H1 (cell line): ENCODE results near the gene DISC1.
"Not testable (repeated sequence)": the region's sequence is repeated elsewhere in the genome, so short reads cannot be mapped to it uniquely, and the experiment has no call there.

ENCODE experiments used
- CEBPB ChIP-seq: IDR thresholded peaks from 2 replicates; pipeline ENCODE4 v1.6.1; 2012; ENCODE audit warnings: low read depth, low read length
- EP300 ChIP-seq, 2 experiments: IDR thresholded peaks; 1 replicate in 1 of 2; 2 replicates in 1 of 2; pipeline ENCODE4 v1.6.1; 2011 to 2012; ENCODE audit warnings: low read depth in 2 of 2, low read length in 2 of 2, mild to moderate bottlenecking in 2 of 2, borderline replicate concordance in 1 of 2, inconsistent platforms in 1 of 2, moderate library complexity in 1 of 2
- NRF1 ChIP-seq: IDR thresholded peaks from 2 replicates; pipeline ENCODE4 v1.6.1; 2011; ENCODE audit warnings: mild to moderate bottlenecking, low read depth, low read length, improper control_type of control experiment
- POLR2A ChIP-seq, 2 experiments: IDR thresholded peaks; 1 replicate in 1 of 2; 2 replicates in 1 of 2; pipeline ENCODE4 v1.6.1; 2011; ENCODE audit warnings: low read depth in 2 of 2, low read length in 2 of 2, mild to moderate bottlenecking in 2 of 2; ENCODE audit errors: control extremely low read depth in 1 of 2
- SIN3A ChIP-seq, 2 experiments: IDR thresholded peaks in 1 of 2; conservative IDR thresholded peaks in 1 of 2; 2 replicates each; pipeline ENCODE4 v1.6.1; 2011 to 2012; ENCODE audit warnings: low read length in 2 of 2, improper control_type of control experiment in 1 of 2, low read depth in 1 of 2, mild to moderate bottlenecking in 1 of 2
- YY1 ChIP-seq: IDR thresholded peaks from 2 replicates; pipeline ENCODE4 v1.6.1; 2011; ENCODE audit warnings: low read depth, mild to moderate bottlenecking, low read length
- TF ChIP-seq, protein P1 (sequence below), 3 experiments: IDR thresholded peaks; 1 replicate in 2 of 3; 2 replicates in 1 of 3; pipeline versions ENCODE4 v1.5.1 to v1.6.1; 2011; ENCODE audit warnings: low read length in 3 of 3, mild to moderate bottlenecking in 3 of 3, inconsistent platforms in 2 of 3, low read depth in 1 of 3, moderate library complexity in 1 of 3; ENCODE audit not compliant: insufficient read depth in 1 of 3; ENCODE audit errors: control extremely low read depth in 1 of 3
- TF ChIP-seq, protein P2 (sequence below): IDR thresholded peaks from 2 replicates; pipeline ENCODE4 v1.6.1; 2011; ENCODE audit warnings: low read length, improper control_type of control experiment

DNA sequence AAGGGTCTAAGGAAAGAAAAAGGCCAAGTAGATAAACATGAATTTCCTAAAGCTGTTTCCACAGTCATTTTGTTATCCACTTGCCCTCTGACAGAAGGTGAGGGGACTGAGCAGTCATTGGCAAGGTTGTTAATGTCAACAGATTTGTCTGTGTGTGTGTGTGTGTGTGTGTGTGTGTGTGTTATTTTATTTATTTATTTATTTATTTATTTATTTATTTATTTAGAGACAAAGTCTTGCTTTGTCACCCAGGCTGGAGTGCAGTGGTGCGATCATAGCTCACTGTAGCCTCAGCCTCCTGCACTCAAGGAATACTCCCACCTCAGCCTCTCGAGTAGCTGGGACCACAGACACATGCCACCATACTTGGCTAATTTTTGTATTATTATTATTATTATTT lies 158.5 kb downstream of the DISC1 start:
- TF ChIP-seq, protein P1, sequence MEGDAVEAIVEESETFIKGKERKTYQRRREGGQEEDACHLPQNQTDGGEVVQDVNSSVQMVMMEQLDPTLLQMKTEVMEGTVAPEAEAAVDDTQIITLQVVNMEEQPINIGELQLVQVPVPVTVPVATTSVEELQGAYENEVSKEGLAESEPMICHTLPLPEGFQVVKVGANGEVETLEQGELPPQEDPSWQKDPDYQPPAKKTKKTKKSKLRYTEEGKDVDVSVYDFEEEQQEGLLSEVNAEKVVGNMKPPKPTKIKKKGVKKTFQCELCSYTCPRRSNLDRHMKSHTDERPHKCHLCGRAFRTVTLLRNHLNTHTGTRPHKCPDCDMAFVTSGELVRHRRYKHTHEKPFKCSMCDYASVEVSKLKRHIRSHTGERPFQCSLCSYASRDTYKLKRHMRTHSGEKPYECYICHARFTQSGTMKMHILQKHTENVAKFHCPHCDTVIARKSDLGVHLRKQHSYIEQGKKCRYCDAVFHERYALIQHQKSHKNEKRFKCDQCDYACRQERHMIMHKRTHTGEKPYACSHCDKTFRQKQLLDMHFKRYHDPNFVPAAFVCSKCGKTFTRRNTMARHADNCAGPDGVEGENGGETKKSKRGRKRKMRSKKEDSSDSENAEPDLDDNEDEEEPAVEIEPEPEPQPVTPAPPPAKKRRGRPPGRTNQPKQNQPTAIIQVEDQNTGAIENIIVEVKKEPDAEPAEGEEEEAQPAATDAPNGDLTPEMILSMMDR (IDR thresholded peaks at IDR 0.05; ENCODE audit: control extremely low read depth in 1 of 3, insufficient read depth in 1 of 3, low read depth in 1 of 3, low read length in 3 of 3) = not testable (repeated sequence)
- not testable (repeated sequence) for TF ChIP-seq POLR2A (IDR thresholded peaks at IDR 0.05; ENCODE audit: control extremely low read depth in 1 of 2, low read depth in 2 of 2, low read length in 2 of 2); NRF1; EP300 (IDR thresholded peaks at IDR 0.05; ENCODE audit: borderline replicate concordance in 1 of 2, low read depth in 2 of 2, low read length in 2 of 2); CEBPB; SIN3A (conservative IDR thresholded peaks at IDR 0.05 in 1 of 2, IDR thresholded peaks at IDR 0.05 in 1 of 2; ENCODE audit: low read depth in 1 of 2, low read length in 2 of 2); YY1
- TF ChIP-seq, protein P2, sequence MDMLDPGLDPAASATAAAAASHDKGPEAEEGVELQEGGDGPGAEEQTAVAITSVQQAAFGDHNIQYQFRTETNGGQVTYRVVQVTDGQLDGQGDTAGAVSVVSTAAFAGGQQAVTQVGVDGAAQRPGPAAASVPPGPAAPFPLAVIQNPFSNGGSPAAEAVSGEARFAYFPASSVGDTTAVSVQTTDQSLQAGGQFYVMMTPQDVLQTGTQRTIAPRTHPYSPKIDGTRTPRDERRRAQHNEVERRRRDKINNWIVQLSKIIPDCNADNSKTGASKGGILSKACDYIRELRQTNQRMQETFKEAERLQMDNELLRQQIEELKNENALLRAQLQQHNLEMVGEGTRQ = not testable (repeated sequence)
